Activated CD4-positive, CD25-positive, alpha-beta regulatory T cell (primary cell): ENCODE measurements around the gene SNX9.
"Not testable (repeated sequence)": the region's sequence is repeated elsewhere in the genome, so short reads cannot be mapped to it uniquely, and the experiment has no call there.

ENCODE experiments used
- DNase-seq, 4 experiments: peaks; one replicate each; lab custom pipeline; 2025; lab: John Stamatoyannopoulos, UW

Gene SNX9

DNA sequence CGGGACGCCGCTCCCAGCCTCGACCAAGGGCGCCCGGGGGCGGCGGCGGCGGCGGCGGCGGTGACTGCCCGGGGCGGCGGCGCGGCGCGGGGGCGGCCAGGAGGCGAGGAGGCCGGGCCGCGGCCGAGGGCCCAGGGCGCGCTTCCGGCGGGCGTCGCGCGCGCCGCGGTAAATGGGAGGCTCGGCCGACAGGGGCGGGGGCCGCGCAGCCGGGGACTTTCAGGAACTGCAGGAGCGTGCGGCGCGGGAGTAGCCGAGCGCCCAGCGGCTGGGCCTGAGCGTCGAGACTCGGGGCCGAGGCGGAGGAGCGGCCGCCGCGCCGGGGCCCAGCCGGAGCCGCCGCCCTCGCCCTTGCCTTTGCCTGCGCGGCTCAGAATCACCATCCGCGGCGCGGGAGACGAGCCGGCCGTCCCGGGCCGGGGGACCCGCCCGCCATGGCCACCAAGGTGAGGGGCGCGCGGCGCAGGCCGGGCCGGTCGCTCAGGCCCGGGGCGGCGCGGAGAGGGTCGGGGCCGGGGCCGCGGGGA lies at the start of gene SNX9:
SNX9 (plus strand) TSS at position 246 of the 527 bp plus-strand sequence; CDS start at position 435, 189 bp downstream.
- DNase-seq: peak; percentile 33 to 51 (median 44)

DNA sequence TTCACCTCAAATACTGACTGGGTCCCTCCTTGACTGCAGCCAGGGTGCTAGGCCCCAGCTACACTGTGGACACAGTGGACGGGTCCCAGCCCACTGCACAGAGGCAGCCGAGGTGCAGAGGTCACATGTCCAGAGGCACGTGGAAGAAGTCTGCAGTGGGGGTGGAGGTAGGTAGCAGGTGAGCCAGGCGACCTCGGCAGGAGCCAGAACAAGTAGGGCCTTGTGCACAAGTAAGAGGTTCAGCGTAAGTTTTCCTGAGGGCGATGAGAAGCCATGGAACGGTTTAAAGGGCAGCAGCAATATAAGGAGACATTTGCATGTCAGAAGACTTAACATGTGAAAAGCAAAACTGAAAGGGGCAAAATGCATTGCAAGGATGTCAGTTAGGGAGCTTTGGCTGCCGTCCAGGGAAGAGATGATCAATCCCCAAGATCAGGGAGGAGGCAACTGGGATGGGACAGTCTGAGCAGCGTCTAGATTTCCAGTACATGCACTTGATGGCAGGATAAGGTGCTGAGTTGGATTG lies 49.7 kb upstream of the SNX9 start:
- DNase-seq: no peak

DNA sequence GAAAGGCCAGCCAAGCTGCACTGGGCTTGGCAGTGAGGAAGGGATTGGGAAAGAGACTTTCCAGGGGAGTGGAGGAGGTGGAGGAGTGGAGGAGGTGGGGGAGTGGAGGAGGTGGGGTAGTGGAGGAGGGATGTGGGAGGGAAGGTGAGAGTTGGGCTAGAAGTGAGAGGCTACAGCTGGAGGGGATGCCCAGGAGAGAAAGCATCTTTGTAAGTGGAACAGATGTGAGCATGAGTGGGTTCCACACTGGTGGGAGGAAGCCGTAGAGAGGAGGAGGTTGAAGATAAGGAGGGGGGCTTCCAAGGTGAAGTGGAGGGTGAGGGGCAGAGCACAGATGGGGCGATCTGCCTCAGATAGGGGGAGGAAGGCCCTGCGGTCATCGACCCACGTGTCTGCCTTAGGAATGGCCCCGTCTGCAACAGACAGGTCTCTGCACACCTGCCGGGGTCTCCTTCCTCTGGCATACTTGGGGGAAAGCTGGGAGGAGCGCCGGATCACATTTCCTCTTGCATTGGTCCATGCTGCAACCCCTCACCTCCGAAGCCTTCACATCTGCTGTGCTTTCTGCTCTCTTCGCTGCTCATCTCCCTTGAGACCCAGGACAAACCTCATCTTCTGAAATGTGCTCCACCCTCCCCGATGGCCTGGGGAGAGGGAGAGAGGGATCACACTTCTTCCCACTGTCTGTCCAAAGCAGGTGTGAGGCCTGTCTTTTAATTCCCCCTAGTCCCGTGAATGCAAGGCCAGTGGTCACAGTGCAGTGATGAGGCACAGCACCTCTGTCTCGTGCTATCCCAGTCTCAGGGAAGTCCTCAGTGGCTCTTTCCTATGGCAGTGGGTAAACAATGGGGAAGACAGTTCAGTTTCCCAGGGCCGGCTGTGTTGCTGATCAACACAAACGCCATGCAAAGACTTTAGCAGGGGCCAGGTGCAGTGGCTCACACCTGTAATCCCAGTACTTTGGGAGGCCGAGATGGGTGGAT lies 48.6 kb upstream of the SNX9 start:
- no peak for DNase-seq

DNA sequence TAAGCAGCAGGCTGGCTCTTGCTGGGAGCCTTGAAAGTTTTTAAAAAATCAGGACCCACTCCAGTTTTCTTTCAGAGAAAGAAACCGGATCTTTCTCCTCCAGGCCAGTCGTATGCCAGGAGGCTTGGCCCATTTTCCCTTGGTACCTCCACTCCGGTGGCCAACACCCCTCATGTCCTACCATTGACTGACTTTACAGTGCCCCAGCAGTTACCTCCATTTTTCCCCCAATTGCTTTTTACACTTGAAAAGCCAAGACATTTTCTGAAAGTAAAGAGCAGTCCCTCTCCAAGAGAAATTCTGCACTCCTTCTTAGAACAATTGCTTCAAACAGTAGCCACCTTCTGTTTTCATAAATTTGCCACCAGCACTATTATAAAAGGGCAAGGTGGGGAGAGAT lies 47.7 kb upstream of the SNX9 start:
- DNase-seq: no peak

DNA sequence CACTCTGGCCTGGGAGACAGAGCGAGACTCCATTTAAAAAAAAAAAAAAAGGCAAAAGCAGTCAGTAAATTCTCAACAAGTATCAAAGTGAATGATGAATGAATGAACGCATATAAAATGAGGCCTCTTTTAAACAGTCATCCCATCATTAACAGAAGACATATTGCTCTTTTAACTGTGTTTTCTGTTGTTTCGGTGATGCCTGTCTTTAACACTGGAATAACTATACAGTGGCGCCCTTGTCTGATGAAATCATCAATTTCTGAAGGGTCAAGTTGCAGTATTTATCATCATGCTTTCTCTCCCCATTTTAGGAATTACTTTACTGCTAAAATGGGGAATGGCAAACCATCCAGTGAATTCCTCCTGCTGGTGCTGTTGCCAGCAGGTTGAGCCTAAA lies 45.7 kb upstream of the SNX9 start:
- DNase-seq: no peak

DNA sequence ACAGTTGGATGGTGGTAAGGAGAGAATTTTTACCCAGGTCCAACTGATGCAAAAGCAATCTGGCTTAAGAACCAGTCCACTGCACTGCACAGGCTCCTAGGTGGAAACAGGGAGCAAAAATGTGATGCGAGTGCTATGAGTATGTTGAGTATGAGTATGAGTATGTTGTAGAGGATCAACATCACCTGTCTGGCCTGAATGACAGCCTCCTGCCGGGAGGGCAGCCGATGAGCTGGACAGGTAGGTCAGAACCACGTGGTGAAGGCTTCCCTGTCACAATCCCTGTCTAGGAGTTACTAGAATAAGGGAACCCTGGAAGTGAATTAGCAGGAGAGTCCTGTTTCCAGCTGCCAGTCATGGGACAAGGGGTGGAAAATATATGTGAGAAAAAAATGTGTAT lies 44.3 kb upstream of the SNX9 start:
- DNase-seq: no peak

DNA sequence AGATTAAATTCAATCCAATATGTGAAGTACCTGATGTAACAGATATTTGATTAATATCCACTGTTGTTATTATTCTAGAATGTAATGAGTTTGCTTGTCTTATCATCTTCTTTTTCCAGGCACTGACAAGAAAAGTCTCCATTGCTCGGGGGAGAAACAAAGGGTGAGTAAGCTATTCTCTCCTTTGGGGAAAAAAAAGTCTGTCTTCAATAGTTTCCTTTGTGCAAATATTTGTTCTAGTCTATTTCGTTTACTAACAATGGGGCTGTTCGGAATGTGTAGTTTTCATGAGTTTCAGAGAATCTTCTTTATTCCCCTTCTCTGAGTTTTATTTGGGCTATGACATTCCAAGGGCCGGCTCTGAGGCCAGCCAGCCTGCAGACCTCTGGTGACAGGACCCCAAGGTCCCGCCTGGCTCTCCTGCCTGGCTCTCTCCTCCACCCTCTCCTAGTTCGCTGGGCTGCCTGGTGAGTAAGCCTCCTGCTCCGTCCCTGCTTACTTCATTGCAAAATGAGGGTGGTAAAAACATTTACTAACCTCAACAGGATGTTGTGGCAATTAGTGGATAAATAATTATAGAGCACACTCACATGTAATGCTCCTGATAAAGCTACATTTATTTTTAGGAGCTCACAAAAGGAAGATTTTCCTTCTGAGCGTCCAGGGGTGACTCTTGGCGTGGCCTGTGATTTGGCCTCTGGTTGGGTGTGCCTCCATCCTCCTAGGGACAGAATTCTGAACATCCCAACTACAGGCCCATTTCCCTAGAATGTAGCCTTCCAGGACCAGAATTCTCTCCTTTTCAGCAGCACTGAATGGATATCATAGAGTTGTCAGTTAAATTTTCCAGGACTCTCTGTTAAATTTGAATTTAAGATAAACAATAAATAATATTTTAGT lies 43.1 kb upstream of the SNX9 start:
- no peak for DNase-seq

DNA sequence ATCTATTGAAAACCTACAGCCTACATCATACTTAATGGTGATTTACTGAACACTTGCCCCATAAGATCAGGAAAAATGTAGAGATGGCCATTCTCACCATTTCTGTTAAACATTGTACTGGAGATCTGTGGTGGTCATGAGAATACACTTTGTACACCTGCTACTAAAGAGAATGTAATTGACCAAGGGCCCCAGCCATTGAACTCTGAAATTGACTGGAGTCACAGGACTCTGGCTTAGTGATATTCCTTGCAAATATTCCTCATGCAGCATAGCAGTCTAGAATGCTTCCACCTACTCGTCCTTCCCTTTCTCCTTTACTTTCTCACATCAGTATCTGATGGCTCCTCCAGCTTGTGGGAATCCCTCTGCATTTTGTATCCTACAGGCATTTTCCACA lies 37.4 kb upstream of the SNX9 start:
- no peak for DNase-seq

DNA sequence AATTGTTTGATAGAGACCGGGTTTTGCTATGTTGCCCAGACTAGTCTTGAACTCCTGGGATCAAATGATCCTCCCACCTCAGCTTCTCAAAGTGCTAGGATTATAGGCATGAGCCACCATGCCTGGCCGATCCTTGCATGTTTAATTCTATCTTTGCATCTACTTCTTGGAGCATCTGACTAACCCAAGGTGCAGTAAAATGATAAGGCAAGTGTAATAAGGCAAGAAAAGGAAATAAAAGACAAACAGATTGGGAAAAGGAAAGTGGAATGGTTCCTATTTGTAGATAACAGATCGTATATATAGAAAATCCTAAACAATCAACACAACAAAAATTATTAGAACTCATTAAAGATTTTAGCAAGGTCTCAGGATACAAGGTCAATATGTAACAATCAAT lies 36.8 kb upstream of the SNX9 start:
- DNase-seq: no peak

DNA sequence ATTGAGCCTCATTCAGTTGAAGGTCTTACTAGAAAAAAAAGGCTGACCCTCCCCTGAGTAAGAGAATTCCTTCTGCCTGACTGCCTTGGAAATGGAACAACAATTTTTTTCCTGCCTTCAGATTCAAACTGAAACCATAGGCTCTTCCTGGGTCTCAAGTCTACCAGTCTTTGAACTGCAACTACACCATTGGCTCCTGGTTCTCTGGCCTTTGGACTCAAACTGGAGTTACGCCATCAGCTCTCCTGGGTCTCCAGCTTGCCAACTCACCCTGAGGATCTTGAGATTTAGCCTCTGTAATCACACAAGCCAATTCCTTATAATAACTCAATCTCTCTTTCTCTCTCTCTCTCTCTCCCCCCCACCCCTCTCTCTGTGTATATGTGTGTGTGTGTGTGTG lies 36.0 kb upstream of the SNX9 start:
- DNase-seq: no peak

DNA sequence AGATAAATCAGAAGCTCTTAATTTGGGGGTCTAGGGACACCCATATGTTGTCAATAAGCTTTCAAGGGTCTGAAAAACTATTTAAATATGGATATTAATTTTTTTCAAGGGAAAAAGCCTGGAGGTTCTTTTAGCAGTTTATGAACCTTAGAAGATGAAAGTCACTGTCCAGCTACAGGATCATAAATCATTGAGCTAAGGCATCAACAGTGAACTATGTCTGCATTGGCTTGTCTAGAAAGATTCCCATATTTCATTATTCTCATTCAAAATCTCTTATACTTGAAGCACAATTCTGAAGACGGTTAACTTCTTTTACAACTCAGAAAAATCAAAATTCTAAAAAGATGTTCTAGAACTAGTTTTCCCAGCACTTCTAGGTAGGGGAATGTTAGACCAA lies 34.9 kb upstream of the SNX9 start:
- DNase-seq: no peak

DNA sequence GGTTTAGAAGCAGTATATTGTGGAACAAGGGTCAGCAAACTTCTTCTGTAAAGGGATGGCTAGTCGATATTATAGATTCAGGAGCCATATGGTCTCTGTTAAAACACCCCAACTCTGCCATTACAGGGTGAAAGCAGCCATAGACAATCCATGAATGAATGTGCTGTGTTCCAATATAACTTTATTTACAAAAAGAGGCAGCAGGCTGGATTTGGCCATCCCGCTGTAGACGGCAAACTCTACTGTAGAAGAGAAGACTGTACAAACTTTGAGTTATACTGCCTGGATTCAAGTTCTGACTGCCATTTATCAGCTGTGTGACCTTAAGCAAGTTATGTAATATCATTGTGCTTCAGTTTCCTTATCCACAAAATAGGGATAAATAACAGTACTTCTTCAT lies 33.7 kb upstream of the SNX9 start:
- no peak for DNase-seq

DNA sequence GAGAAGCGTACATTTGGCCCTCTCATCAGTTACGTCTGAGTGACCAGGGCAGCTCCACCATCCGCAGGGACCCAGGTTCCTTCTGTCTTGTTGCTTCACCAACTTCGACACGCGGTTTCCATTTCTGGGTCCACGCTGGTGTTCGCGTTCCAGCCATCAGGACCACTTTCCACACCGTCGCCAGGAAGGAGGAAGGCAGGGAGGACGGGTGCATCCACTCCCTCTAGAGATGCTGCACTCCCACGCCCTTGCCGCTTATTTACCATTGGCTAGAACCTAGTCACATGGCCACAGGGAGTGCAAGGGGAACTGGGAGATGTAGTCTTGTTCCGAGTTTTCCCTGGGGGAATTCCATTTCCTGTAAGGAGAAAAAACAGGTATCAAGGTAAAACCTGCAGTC lies 33.2 kb upstream of the SNX9 start:
- DNase-seq: no peak

DNA sequence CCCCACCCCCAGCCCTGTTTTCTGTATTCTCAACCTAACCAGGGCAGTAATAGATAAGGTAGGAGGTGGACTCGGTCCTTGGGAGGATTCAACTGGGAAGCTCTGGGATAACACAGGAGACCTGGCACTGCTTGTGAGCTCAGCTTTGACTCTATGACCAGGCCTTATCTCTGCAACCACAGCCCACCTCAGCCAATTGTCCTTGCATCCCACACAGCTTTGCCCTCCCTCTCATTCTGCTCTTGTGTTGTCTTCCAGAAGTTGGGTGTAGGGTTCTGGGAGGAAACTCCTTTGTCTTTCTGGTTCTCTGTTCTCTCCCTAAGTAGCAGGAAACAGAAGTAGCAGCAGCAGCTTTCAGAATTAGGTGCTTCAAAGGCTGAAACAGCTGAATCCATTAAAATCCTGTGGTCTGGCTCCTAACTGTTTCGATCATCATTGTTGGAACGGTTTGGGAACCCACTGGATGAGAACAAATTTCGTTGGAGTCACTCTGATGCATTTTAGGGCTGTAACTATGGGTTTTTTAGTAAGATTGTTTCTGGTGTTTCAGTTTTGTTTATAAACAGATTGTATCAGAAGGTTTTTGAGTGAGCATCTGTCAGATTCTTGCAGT lies 32.4 kb upstream of the SNX9 start:
- DNase-seq: no peak

DNA sequence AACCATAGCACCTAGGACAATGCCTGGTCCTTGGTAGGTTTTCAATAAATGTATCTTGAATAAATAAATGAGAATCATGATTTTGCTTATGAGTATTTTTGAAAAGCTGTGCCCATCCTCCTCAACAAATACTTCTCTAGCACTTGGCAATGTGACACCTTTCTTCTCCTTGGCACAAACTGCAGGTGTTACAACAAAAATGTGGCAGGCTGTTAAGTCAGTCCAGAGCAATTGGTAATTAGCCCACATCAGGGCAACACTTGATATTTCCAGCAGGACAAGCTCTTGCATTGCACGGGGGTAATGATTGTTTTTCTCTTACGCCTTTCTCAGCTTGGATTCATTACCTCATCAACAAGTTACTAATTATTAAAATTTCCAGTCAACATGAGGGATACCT lies 31.6 kb upstream of the SNX9 start:
- no peak for DNase-seq

DNA sequence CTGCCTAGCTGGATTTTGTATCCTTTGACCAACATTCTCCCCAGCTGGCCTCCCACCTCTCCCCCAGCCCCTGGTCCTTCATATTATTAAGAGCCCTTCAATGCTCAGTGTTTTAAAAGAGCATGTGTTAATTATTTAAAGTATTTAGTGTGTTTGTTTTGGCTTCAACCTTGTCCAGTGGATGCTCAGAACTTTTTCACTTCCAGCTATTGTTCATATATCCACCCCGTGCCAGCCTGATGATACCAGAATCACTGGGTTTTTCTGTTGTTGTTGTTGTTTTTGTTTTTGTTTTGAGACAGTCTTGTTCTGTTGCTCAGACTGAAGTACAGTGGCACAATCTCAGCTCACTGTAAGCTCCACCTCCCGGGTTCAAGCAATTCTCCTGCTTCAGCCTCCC lies 30.4 kb upstream of the SNX9 start:
- no peak for DNase-seq

DNA sequence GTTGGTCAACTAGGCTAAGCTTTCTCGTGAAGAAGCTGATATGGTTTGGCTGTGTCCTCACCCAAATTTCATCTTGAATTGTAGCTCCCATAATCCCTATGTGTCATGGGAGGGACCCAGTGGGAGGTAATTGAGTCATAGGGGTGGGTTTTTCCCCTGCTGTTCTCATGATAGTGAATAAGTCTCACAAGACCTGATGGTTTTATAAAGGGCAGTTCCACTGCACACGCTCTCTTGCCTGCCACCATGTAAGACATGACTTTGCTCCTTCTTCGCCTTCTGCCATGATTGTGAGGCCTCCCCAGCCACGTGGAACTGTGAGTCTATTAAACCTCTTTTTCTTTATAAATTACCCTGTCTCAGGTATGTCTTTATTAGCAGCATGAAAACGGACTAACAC lies 29.0 kb upstream of the SNX9 start:
- DNase-seq: not testable (repeated sequence)

DNA sequence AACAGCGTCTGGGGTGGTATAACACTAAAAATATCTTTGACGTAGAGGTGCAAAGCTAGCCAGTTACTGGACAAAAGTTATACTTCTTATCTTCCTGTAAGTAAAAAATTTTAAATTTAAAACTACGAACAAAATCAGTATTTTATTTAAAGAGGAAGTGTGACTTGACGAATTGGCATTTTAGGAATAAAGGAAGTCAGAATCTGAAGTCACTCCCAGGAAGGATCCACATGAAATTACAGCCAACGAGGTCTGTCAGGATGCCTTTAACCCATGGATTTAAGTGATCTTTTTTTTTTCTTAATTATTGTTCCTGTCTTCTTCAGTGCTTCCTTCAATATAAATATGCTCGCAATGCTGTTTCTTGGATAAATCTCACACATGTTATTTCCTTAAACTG lies 27.2 kb upstream of the SNX9 start:
- no peak for DNase-seq

DNA sequence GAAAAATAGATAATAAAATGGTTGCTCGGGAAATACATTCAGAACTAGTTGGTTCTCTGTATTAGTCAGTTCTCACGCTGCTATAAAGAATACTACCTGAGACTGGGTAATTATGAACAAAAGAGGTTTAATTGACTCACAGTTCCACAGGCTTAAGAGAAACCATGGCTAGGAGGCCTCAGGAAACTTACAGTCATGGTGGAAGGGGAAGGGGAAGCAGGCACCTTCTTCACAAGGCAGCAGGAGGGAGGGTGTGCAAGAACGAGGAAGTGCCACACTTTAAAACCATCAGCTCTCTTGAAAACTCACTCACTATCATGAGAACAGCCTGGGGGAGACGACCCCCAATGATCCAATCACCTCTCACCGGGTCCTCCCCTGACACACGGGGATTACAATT lies 24.2 kb upstream of the SNX9 start:
- no peak for DNase-seq

DNA sequence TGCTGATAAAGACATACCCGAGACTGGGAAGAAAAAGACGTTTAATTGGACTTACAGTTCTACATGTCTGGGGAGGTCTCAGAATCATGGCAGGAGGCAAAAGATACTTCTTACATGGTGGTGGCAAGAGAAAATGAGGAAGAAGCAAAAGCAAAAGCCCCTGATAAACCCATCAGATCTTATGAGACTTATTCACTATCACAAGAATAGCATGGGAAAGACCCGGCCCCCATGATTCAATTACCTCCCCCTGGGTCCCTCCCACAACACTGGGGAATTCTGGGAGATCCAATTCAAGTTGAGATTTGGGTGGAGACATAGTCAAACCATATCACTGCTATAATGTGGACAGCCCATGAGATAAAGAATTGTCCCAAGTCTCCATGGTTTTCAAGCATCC lies 23.5 kb upstream of the SNX9 start:
- DNase-seq: not testable (repeated sequence)

DNA sequence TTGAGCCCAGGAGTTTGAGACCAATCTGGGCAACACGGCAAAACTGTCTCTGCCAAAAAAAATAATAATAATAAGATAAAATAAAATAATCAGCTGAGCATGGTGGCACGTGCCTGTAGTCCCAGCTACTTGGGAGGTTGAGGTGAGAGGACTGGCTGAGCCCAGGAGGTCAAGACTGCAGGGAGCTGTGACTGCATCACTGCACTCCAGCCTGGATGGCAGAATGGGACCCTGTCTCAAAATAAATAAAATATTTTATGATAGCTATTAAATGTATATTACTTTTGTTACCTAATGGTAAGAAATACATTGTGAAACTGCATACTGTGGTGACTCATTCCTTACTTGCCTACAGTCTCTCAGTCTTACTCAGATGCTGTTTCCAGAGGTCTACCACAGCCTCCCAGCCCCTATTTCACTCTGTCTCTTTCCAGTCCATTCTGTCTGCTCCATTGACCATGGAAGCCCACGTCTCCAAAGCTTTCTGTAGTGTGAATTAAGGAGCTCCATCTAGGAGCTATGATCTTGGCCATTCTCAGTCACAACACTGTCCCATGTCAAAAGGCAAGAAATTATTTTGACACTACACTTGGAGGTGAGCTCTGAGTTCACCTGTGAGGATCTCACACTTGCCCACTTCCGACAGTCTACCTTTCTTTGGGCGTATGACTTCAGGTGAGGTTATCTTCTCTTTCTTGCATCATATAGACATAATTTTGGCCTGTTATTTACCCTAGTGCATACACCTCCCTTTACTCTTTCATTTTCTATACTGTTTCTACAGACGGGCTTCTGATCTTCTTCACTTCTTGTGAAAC lies 22.4 kb upstream of the SNX9 start:
- DNase-seq: no peak
